K562 (cell line): ENCODE data around the gene FANCG. TPM values are rescaled to one million over a fixed set of nuclear protein-coding genes. Genes with fewer than 3 reads are reported as not detected.

Experiments
- ATAC-seq: fragments of 200-7000 bp; cut with Tn5 transposase; 3 replicates; pipeline ENCODE4 v1.9.1; 2020; ENCODE audit warnings: moderate library complexity
- BruUV-seq: library from RNA; stranded (reverse); fragments of 400-500 nt; replicated peaks from 2 replicates; lab custom pipeline; 2021; lab: Mats Ljungman, UMichigan
- CTCF ChIA-PET: fragments of 300-600 bp; formaldehyde crosslinking; extraction: SDS; loops from one replicate; lab custom pipeline; 2021; ENCODE audit warnings: low intra/inter-chr PET ratio; lab: Yijun Ruan, JAX
- POLR2A ChIA-PET: fragments of 300-600, 350-650 bp; sonication (Branson Sonifier 250); formaldehyde crosslinking; extraction: SDS; loops from one replicate; lab custom pipeline; 2021; ENCODE audit warnings: antibody characterized with exemption, inconsistent platforms; lab: Yijun Ruan, JAX
- DNase-seq, 4 experiments: peaks; one replicate each; pipeline versions ENCODE4 v3.0.0 to v3.0.0-alpha.2; 2011 to 2018; ENCODE audit warnings: low spot score in 3 of 4, mixed read lengths in 3 of 4; ENCODE audit errors: extremely low read depth in 1 of 4
- FAIRE-seq: peaks from 2 replicates; lab custom pipeline; 2011; peaks lifted over from hg19 to GRCh38; lab: Jason Lieb, UNC
- H2AFZ ChIP-seq: 2 replicates; pipeline ENCODE4 v1.6.0; 2011; ENCODE audit warnings: low read depth, low read length, control low read depth, inconsistent platforms
- H3K27ac ChIP-seq: fragments of 200-600 bp; 3 replicates; pipeline ENCODE4 v1.8.0; 2011; ENCODE audit warnings: low read depth, mild to moderate bottlenecking, control low read depth, inconsistent platforms, low read length, moderate library complexity, mixed read lengths; ENCODE audit errors: extremely low read depth
- H3K27me3 ChIP-seq, 2 experiments: fragments of 300-600 bp in 1 of 2; 2 replicates in 1 of 2; 3 replicates in 1 of 2; pipeline versions ENCODE4 v1.6.0 to v1.8.0; 2011; ENCODE audit warnings: inconsistent platforms in 2 of 2, low read length in 2 of 2, mild to moderate bottlenecking in 1 of 2, mixed read lengths in 1 of 2, moderate library complexity in 1 of 2; ENCODE audit not compliant: control insufficient read depth in 2 of 2, insufficient read depth in 2 of 2
- H3K36me3 ChIP-seq: fragments of 300-600 bp; 3 replicates; pipeline ENCODE4 v1.8.0; 2011; ENCODE audit warnings: mild to moderate bottlenecking, low read length, inconsistent platforms; ENCODE audit not compliant: control insufficient read depth, insufficient read depth
- H3K4me1 ChIP-seq, 2 experiments: fragments of 200-600 bp in 1 of 2; replicated peaks in 1 of 2; 2 replicates in 1 of 2; 3 replicates in 1 of 2; pipeline versions ENCODE4 v1.5.1 to v1.8.0; 2011; ENCODE audit warnings: inconsistent platforms in 2 of 2, low read length in 2 of 2, mild to moderate bottlenecking in 1 of 2, mixed read lengths in 1 of 2, moderate library complexity in 1 of 2; ENCODE audit not compliant: control insufficient read depth in 2 of 2, insufficient read depth in 2 of 2
- H3K4me2 ChIP-seq: 2 replicates; pipeline ENCODE4 v1.6.1; 2011; ENCODE audit warnings: low read length, control low read depth, inconsistent platforms, mixed read lengths; ENCODE audit not compliant: insufficient read depth
- H3K4me3 ChIP-seq: fragments of 200-600 bp; sonication (generic), shearing (Covaris generic); 2 replicates; pipeline ENCODE4 v1.5.1; 2016; ENCODE audit warnings: control low read depth, inconsistent platforms
- H3K79me2 ChIP-seq: fragments of 200-600 bp; 3 replicates; pipeline ENCODE4 v1.8.0; 2011; ENCODE audit warnings: low read length, inconsistent platforms; ENCODE audit not compliant: control insufficient read depth, insufficient read depth
- H3K9ac ChIP-seq, 2 experiments: 2 replicates each; pipeline versions ENCODE4 v1.6.0 to v1.6.1; 2011; ENCODE audit warnings: low read depth in 2 of 2, low read length in 2 of 2, control low read depth in 1 of 2, inconsistent platforms in 1 of 2, mild to moderate bottlenecking in 1 of 2, mixed read lengths in 1 of 2; ENCODE audit not compliant: insufficient read depth in 1 of 2
- H3K9me1 ChIP-seq: one replicate; pipeline ENCODE4 v1.6.0; 2011; ENCODE audit warnings: inconsistent platforms, mild to moderate bottlenecking, low read length, moderate library complexity; ENCODE audit not compliant: control insufficient read depth, insufficient read depth
- H3K9me3 ChIP-seq: replicated peaks from 2 replicates; pipeline ENCODE4 v1.5.1; 2011; ENCODE audit warnings: low read depth, low read length, inconsistent platforms; ENCODE audit not compliant: control insufficient read depth, insufficient read depth
- H4K20me1 ChIP-seq: replicated peaks from 2 replicates; pipeline ENCODE4 v1.6.1; 2011; ENCODE audit warnings: low read length, inconsistent platforms, mixed read lengths; ENCODE audit not compliant: control insufficient read depth, insufficient read depth
- BACH1 ChIP-seq: fragments of 200-800 bp; sonication (Bioruptor generic); IDR thresholded peaks from 2 replicates; pipeline ENCODE4 v1.6.1; 2016; ENCODE audit warnings: missing genetic modification characterization, missing compliant biosample characterization
- ILF3 ChIP-seq: fragments of 450-650 bp; IDR thresholded peaks from 2 replicates; pipeline ENCODE4 v1.6.1; 2018; ENCODE audit warnings: antibody characterized with exemption, mild to moderate bottlenecking, moderate library complexity, borderline replicate concordance
- RBM15 ChIP-seq: fragments of 200-400 bp; formaldehyde crosslinking; IDR thresholded peaks from 2 replicates; pipeline ENCODE4 v1.6.1; 2018; ENCODE audit warnings: mild to moderate bottlenecking, low read length, moderate library complexity; ENCODE audit not compliant: insufficient read depth
- WGBS: fragments of 100-300 bp; shearing (Covaris generic); methylation state at CpG from one replicate; pipeline ENCODE4 v1.1.6; 2016; ENCODE audit warnings: low coverage, mixed read lengths; ENCODE audit not compliant: insufficient coverage; ENCODE audit errors: missing lambda C conversion rate; 5-methylcytosine and 5-hydroxymethylcytosine counted together
- in situ Hi-C: fragments of 300-500 bp; cut with MboI; formaldehyde crosslinking; loops from 4 replicates; pipeline ENCODE4 v1.15.0; 2018; ENCODE audit warnings: inconsistent platforms, mixed read lengths
- intact Hi-C: fragments of 100-400 bp; cut with micrococcal nuclease; formaldehyde crosslinking; loops from 2 replicates; pipeline ENCODE4 v1.14.2; 2022
- polyA plus RNA-seq, 8 experiments: library from polyadenylated mRNA; depleted of rRNA in 4 of 8; stranded (reverse) in 5 of 8; unstranded in 3 of 8; fragments of >200 nt; fragmentation: Nextera tagmentation in 2 of 8; fragmentation: Illumina TruSeq in 1 of 8; extraction: Ambion mirVana in 2 of 8; extraction: Trizol in 1 of 8; gene quantifications; 2 replicates each; pipeline versions ENCODE4 v1.2.1 to v1.2.3, GENCODE V29; 2011 to 2014; ENCODE audit warnings: inconsistent platforms in 1 of 8, missing spikeins in 1 of 8
- total RNA-seq, 7 experiments: library from RNA; depleted of rRNA in 6 of 7; stranded (reverse); fragments of >200 nt in 6 of 7; fragmentation: Illumina TruSeq in 2 of 7; extraction: Trizol in 2 of 7; gene quantifications; 2 replicates each; pipeline versions ENCODE4 v1.2.1 to v1.2.3, GENCODE V29; 2011 to 2021; ENCODE audit warnings: low replicate concordance in 1 of 7
- TF ChIP-seq, protein P1 (sequence below), 2 experiments: fragments of 450-650 bp in 1 of 2; sonication (generic) in 1 of 2; formaldehyde crosslinking in 1 of 2; IDR thresholded peaks in 1 of 2; conservative IDR thresholded peaks in 1 of 2; 2 replicates each; pipeline versions ENCODE4 v1.6.1 to v1.8.1; 2016 to 2023; ENCODE audit warnings: mild to moderate bottlenecking in 2 of 2, moderate library complexity in 2 of 2, inconsistent platforms in 1 of 2, missing genetic modification reagents in 1 of 2
- TF ChIP-seq, protein P2 (sequence below): fragments of 450-650 bp; IDR thresholded peaks from 2 replicates; pipeline ENCODE4 v1.6.1; 2016; ENCODE audit warnings: borderline replicate concordance
- TF ChIP-seq, protein P3 (sequence below): fragments of 250-450 bp; sonication (Bioruptor Pico); IDR thresholded peaks from 2 replicates; pipeline ENCODE4 v1.8.0; 2021; ENCODE audit warnings: borderline replicate concordance, mild to moderate bottlenecking, moderate library complexity; ENCODE audit not compliant: poor library complexity, severe bottlenecking

FANCG gene
- total and polyA plus RNA-seq, 9 of the 15 experiments (the other 6 are each of a cell fraction or from before 2014, with no cell fraction given): 7.5 to 43.9 (median 31.0) TPM

DNA sequence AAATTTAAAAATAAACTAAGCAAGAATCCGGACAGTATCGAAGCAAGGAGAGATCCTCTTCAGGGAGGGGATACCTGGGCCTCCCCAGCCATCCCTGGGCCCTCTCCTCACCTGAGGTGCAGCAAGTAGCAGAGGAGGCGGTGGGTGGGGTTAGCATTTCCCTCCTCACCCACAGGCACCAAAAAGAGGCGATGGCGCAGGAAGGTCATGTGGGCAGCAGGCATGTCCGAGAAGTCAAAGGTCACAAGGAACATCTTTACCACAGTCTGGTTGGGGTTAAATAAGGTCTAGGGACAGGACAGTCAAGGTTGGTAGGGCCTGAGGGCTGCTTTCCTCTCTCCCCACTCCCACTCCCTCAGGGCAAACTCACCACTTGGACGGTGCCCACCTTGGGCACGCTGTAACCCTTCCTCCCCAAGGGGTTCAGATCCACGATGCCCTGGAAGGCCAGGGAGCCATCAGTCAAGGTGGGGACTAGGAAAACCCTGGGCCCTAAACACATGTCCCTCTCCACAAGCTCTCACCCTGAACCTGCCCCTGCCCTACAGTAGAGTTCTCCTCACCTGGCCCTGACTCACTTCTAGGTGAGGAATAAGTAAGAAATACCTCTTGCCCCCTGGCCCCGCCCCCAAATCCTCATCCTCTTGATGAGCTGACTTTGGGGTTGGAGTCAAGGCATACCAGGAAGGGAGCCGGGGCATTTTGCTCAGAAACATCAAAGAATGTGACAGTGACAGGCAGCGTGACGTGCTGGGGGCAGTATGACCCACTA is 26.0 kb upstream of the FANCG start:
- Histone ChIP-seq H3K9me1 (no peaks in the 10 kb centered on the region), H3K27ac (no peak overlapping the region), H3K79me2 (peaks cover 38% of the 10 kb centered on the region), H4K20me1 (no peaks in the 10 kb centered on the region), H3K4me1 (peaks cover 38 to 41% of the 10 kb centered on the region in 2 experiments), H3K9me3 (no peaks in the 10 kb centered on the region), H3K4me3 (no peak overlapping the region), H2AFZ (no peak overlapping the region), H3K4me2 (no peak overlapping the region), H3K36me3 (peaks cover 42% of the 10 kb centered on the region; the same call in 2 of the 3 replicates), H3K9ac (no peak overlapping the region), H3K27me3 (no peaks in the 10 kb centered on the region)
- FAIRE-seq (no peak), DNase-seq (no peak), ATAC-seq (no peak)
- TF ChIP-seq, protein P1, sequence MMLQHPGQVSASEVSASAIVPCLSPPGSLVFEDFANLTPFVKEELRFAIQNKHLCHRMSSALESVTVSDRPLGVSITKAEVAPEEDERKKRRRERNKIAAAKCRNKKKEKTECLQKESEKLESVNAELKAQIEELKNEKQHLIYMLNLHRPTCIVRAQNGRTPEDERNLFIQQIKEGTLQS (IDR thresholded peaks at IDR 0.05): no peak
- TF ChIP-seq, protein P1 (CRISPR knock-in tag; conservative IDR thresholded peaks at IDR 0.05): no peak
- no peak for TF ChIP-seq BACH1 (tag)
- TF ChIP-seq, protein P2, sequence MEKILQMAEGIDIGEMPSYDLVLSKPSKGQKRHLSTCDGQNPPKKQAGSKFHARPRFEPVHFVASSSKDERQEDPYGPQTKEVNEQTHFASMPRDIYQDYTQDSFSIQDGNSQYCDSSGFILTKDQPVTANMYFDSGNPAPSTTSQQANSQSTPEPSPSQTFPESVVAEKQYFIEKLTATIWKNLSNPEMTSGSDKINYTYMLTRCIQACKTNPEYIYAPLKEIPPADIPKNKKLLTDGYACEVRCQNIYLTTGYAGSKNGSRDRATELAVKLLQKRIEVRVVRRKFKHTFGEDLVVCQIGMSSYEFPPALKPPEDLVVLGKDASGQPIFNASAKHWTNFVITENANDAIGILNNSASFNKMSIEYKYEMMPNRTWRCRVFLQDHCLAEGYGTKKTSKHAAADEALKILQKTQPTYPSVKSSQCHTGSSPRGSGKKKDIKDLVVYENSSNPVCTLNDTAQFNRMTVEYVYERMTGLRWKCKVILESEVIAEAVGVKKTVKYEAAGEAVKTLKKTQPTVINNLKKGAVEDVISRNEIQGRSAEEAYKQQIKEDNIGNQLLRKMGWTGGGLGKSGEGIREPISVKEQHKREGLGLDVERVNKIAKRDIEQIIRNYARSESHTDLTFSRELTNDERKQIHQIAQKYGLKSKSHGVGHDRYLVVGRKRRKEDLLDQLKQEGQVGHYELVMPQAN: no peak
- TF ChIP-seq, protein P3, sequence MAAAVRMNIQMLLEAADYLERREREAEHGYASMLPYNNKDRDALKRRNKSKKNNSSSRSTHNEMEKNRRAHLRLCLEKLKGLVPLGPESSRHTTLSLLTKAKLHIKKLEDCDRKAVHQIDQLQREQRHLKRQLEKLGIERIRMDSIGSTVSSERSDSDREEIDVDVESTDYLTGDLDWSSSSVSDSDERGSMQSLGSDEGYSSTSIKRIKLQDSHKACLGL (CRISPR knock-in tag): no peak
- TF ChIP-seq RBM15: no peak
- TF ChIP-seq ILF3: no peak
- ChIA-PET POLR2A (no interaction called here), CTCF (no interaction called here)
- intact Hi-C loops: no loop called here
- in situ Hi-C loops: no loop called here
- no TSS peak for BruUV-seq
- WGBS: 92% methylated on average over 7 of the region's 13 CpGs
